Stimulated activated CD4-positive, alpha-beta T cell treated with anti-CD3 and anti-CD28 coated beads, Interleukin-1b, Interleukin-23, amount 100 ng/mL, for 1 hour (primary cell): Measurements from ENCODE around the gene PIKFYVE.
A peak's percentile ranks its signal among the peaks of the same experiment; 100 is the strongest.
"Not testable (repeated sequence)": the region's sequence is repeated elsewhere in the genome, so short reads cannot be mapped to it uniquely, and the experiment has no call there.

Experiments used
- DNase-seq, 2 donors: peaks; one replicate each; pipeline ENCODE4 v3.0.0-alpha.2; 2020; ENCODE audit warnings: low read depth in 2 of 2

The PIKFYVE gene

DNA sequence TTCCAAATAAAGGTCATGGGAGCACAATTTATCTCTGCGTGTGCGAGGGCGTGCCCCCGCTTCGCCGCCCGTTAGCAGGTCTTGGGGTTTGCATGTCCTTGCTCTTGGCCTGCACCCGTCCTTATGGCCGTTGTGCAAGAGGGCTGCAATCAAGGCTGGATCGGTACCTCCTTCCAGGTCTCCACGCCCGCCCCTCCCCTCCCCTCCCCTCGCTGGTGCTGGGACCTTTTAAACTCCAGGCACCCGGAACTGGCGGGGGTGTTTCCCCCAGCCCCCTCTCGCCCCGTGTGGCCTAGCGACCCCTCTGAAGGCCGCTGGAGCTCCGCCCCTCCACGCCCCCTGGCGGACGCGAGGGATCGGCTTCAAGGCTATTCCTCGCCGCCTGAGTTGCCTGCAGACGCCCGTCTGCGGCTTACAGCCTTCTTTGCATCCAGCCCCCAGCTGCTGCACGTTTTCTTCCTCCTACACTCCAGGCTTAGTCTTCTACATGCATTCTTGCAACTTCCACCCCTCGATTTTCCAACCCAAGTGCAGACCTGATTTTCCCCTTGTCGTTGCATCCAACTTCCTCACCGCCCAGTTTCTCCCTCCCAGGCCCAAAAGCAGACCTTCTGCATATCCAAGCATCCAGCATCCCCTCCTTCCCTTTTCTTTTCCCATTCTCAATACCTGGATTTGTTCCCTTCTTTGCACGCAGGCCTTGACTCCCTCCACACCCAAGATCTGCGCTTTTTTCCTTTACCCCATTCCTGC lies 11.8 kb upstream of the PIKFYVE start:
- DNase-seq: peak; percentile 48 to 60

DNA sequence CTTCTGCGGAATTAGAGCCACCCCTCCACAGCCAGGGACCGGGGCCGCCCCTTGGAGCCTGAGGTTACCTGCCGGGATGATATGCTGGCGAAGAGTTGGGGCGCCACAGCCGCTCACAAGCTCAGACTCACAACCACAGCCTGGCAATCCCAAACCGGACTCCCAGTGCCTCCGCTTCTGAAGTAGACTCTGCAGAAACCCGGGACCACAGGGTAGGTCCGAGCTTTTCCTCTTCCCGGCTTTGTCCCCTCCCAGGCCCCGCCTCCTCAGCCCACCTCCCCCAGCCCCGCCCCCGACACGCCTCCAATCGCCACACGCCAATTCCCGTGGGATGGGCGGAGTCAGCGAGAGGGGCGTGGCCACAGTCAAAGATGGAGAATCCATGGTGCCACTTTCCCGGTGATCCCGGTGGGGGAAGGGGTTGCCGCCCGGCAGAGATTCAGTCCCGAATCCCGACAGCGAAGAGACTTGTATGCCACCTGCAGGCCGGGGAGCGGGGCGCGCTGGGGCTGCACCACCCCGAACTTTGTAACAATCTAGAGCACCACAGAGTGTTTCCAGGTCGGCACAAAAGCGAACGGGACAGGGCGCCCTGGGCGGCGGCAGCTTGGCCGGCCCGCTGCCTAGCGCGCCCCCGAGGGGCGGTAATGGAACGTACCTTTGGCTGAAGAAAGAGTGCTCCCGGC lies 11.0 kb upstream of the PIKFYVE start, which contains the start of gene IDH1:
Gene IDH1, minus strand, starts transcription at position 201 of the 686 bp plus-strand sequence. CDS start 3,520 bp downstream, outside the sequence.
- peak; percentile 75 to 98 for DNase-seq

DNA sequence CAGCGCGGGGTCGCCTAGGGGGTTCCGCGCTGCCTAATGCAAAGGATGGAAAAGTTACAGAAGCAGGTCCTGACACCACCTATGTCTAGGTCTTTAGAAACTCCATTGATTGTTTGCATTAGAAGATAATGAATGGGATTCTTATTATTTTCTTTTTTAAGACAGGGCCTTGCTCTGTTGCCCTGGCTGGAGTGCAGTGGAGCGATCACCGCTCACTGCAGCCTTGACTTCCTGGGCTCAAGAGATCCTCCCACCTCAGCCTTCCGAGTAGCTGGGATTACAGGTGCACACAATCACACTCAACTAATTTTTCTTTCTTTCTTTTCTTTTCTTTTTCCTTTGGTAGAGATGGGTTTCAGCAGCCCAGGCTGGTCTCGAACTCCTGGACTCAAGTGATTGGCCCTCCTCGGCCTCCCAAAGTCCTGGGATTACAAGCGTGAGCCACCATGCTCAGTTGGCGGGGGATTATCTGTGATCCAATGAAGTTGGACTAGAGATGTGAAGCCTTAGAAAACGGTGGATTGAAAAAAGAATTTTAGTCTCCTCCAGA lies 10.4 kb upstream of the PIKFYVE start:
- DNase-seq: no peak

DNA sequence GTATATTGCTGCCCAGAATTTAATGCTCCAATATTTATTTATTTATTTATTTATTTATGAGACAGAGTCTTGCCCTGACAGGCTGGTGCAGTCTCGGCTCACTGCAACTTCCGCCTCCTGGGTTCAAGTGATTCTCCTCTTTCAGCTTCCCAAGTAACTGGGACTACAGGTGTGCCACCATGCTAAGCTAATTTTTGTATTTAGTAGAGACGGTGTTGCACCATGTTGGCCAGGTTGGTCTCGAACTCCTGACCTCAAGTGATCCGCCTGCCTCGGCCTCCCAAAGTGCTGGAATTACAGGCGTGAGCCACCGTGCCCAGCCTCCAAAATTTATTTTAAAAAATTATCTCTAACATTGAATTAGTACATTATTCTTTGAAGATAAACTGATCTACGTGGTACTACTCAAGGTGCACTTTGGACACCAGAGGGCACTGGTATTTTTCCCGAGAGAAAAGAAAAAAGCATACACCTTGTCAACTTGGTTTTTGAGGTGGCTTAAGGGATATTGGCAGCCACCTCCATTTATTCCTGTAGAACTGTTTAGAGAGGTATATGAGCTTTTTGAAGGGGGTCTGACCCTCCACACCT lies 9.8 kb upstream of the PIKFYVE start:
- no peak for DNase-seq

DNA sequence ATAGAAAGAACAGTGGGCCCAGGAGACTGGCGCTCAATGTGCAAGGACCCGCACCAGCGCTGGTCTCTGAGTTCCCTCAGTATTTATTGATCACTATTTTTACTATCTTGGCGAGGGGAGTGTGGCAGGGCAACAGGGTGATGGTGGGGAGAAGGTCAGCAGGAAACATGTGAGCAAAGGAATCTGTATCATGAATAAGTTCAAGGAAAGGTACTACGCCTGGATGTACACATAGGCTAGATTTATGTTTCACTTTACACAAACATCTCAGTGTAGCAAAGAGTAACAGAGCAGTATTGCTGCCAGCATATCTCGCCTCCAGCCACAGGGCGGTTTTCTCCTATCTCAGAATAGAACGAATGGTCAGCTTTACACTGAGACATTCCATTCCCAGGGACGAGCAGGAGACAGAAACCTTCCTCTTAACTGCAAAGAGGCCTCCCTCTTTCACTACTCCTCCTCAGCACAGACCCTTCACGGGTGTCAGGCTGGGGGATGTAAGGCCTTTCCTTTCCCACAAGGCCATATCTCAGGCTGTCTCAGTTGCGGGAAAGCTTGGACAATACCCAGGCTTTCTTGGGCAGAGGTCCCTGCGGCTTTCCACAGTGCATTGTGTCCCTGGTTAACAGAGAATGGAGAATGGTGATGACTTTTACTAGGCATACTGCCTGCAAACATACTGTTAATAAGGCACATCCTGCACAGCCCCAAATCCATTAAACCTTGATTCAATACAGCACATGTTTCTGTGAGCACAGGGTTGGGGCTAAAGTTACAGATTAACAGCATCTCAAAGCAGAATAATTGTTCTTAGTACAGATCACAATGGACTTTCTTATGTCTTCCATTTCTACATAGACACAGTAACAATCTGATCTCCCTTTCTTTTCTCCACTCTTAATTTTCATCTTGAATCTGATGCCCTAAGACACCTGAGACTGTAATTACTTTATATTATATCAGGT lies 8.9 kb upstream of the PIKFYVE start:
- DNase-seq: not testable (repeated sequence)

DNA sequence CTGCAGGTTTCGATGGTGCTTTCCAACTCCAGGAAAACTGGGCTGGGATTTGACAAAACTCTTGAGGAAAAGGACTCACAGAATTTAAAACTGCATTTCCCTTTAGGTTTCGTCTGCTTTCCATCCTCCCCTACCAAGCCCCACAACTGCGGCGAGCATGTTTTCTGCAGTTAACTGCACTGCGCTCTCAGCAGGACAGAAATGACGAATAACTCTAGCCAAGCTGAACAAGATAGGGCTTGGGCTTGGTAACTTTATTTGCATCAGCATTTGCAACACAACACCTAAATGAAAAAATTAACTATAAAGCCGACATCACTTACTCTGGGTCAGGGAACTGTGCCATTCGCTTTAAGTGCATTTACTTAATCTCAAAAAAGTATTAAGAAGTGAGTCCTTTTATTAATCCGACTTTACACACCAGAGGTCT lies 669 bp upstream of the PIKFYVE start:
- DNase-seq: no peak

DNA sequence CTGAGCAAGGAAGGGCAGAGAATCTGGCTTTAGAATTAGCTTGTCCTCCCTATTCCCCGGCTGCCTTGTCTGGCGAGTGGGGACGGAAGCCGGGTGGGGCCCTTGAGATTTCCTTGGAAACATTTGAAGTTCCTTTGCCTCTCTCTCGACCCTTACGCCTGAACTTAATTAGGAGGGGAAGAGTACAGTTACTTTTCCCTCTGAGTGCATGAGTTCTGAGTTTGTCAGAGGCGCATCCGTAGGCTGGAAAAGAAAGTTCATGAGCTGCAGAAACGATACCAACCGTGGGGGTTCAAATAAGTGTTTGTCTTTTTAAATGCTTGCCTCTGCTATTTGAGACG lies 468 bp downstream of the PIKFYVE start:
- DNase-seq: no peak

DNA sequence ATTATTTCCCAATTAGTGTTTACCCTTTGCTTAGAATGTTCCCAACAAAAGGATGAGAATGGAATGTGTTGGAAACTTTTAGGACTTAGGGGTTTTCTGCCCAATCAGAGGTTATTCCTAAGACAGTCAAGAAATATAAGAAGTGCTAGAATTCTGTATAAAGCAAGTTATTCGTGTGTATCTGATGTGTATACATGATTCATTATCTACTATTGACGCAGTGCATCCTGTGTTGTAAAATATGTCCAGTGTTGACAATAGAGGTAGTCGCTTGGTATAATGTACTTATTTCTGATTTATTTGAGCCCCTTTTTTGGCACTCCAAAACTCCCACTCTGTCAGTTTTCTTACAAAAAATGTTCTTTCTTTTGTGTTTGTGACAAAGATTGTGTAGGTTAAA lies 881 bp downstream of the PIKFYVE start:
- DNase-seq: no peak

DNA sequence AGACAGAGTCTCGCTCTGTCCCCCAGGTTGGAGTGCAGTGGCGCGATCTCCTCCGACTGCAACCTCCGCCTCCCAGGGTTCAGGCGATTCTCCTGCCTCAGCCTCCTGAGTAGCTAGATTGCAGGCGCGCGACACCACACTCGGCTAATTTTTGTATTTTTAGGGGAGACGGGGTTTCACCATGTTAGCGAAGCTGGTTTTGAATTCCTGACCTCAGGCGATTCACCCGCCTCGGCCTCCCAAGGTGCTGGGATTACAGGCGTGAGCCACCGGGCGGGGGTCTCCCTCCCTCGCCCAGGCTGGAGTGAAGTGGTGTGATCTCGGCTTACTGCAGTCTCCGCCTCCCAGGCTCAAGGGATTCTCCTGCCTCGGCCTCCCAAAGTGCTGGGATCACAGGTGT lies 1.5 kb downstream of the PIKFYVE start:
- not testable (repeated sequence) for DNase-seq

DNA sequence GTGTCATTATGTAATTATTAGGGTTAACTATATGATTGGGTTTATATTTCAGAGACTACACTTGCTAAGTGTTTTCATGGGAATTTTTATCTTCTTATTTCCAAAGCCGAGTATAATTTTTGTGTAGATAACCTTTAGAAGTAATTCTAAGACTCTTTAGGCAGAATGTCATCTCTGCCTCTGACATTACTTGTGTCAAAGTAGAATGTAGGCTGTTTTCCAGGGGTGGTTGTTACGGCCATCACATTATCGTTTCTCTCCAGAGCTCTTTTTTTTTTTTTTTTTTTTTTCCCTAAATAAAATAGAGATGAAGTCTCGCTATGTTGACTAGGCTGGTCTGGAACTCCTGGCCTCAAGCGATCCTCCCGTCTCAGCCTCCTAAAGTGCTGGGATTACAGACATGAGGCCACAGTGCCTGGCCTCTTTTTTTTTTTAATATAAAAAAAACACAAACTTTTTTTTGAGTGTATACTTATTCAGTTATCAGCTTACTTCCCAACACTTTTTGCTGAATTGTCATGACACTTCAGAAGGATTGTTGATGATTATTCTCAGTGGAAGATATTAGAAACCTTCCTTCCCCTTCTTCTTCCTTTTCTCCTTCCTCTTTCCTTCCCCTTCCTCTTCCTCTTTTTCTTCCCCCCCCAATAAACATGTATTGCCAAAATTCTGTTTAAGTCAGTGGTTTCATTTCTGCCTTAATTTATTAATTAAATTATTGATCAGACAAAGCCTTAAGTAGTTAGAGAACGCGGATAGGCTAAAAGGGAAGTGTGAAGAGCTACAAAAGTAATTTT lies 2.3 kb downstream of the PIKFYVE start:
- no peak for DNase-seq

DNA sequence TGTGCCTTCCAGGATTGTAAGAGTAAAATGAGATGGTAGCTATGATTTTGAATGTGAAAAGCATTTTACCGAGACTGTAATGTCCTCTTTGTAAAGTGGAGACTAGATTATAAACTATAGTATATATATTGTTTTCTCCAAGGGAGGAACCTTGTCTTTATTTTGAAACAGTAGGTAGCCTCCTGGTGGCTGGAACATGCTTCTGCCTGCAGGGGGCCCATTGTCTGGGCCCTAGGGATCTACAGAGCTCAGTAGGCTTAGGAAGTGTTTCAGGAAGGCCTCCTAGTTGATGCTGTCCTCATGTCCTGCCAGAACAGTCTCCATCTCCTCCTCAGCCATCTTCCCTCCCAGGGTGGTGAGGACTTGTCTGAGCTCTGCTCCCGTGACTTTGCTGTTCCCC lies 3.0 kb downstream of the PIKFYVE start:
- no peak for DNase-seq

DNA sequence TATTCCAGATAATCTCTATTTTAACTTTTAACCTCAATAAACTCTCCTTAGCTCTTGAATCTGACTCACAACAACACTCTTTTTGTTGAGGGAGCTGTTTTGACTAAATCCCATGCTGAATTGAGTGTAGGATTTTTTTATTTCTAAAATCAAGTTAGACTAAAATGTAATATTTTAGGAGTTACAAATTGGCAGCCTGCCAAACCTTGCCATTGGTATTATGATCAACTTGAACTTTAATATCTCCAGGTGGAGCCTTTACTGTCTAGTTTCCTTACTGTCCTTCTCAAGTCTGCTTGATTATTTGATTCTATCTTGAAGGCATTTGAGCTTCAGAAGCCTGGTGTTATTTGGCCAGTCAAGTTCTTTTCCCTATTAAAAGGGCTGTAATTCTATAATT lies 8.7 kb downstream of the PIKFYVE start:
- DNase-seq: no peak

DNA sequence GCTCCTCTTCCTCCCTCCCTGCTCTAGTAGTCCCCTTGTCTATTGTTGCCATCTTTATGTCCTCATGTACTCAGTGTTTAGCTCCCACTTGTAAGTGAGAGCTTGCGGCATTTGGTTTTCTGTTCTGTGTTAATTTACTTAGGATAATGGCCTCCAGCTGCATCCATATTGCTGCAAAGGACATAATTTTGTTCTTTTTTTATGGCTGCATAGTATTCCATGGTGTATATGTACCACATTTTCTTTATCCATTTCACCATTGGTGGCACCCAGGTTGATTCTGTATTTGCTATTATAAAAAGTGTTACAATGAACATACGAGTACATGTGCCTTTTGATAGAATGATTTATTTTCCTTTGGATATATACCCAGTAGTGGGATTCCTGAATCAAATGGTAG lies 12.5 kb downstream of the PIKFYVE start:
- DNase-seq: no peak

DNA sequence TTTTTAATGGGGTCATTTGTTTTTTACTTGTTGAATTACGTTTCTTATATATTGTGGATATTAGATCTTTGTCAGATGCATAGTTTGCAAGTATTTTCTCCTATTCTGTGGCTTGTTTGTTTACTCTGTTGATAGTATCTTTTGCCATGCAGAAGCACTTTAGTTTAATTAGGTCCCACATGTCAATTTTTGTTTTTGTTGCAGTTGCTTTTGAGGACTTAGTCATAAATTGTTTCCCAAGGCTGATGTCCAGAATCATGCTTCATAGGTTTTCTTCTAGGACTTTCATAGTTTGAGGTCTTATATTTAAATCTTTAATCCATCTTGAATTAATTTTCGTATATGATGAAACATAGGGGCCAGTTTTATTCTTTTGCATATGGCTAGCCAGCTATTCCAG lies 13.2 kb downstream of the PIKFYVE start:
- DNase-seq: no peak

DNA sequence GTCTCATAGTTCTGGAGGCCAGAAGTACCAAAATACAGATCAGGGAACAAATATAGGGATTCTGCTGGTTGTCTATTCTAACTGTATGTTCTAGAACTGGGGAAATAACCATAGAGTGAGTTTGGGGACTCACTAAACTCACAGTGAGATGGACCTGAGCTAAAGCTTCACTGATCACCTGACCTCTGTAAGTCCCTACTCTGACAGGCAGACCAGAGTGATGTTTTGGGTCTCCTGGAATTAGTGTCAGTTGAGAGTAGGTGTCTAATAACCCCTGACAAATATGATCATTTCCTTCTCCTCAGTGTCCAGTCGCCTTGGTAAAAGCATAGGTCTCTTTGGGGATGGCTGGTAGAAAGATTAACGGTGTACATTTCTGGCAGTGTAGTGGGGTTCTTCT lies 14.2 kb downstream of the PIKFYVE start:
- no peak for DNase-seq

DNA sequence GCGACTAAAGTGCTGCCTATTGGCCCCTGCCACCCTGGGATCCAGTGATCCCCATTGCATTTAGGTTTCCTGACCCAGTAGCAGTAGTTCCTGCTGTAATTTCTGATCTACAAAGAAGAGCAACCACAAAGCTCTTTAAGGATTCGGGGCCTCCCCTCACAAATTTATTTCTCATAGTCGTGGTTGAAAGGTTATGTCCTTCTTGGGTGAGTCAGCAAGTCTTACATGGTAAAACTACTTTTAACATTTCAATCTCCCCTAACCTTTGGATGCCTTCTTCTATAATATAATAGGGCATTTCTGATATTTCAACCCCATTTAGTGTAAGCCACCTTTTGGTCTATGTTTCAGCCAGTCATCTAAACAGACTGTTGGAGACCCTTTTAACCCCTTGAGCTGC lies 14.9 kb downstream of the PIKFYVE start:
- no peak for DNase-seq

DNA sequence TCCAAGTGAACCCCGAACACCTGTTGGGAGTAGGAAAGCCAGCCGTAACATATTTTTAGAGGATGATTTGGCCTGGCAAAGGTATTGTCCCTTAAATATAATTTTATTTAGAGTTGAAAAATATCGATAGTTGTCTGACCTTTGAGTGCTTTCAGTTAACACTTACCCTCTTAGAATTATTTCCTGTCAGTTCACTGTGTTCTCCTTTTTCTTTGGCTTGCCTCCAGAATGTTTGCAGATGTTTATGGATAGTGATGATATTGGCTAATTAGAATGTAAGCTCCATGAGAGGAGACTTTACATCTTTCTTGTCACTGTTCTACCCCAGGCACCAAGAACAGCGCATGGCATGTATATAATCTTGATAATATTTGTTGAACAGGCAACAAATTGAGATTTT lies 19.8 kb downstream of the PIKFYVE start:
- no peak for DNase-seq

DNA sequence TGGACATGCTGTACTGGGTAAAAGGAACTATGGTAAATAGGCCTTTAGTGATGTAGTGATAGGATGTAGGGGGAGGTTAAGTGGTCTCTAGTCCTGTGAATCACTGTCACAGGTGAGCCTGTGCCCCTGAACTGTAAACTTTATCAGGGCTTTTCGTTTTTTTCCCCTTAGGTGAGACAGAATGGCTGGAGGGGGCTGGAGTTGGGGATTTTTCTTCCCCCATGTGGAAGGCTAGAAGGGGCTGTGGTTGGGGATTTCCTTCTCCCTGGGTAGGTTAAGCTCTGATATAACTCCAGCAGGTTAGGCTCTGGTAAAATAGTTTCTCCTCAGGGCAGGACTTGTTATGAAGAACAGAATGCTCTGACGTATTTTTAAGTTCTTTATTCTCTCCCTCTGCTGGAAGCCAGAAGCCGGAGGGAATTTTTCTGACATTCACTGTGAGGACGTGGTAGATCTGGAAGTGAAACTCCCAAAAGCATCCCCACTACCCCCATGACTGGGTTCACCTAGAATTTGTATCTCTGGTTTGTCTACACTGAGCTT lies 28.5 kb downstream of the PIKFYVE start:
- no peak for DNase-seq

DNA sequence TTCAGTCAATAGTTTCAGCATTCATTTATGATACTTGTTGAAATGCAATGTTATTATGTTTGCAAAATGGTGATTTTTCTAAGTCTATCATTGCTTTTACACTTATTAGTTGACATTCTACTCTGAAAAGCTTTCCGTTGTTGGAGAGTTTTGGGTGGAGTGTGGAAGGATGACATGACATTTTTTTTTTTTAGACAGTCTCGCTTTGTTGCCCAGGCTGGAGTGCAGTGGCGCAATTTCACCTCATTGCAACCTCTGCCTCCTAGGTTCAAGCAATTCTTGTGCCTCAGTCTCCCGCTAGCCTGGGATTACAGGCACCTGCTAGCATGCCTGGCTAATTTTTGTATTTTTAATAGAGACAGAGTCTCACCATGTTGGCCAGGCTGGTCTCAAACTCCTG lies 29.8 kb downstream of the PIKFYVE start:
- DNase-seq: no peak

DNA sequence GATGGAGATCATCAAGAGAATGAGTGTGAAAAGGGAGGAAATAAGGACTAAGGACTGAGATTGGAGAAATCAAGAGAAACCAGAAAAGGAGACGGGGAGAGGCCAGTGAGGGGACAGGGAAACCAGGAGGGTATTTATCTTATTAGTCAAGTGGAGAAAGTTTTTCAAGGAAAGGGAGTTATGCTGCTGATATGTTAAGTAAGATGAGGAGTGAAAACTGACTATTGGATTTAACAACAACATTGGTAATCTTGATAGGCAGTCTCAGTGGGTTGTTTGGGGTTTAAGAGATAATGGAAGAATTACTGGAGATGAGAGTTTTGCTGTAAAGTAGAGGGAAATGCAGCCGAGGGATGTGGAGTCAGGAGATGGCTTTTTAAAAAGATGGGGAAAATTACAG lies 30.6 kb downstream of the PIKFYVE start:
- no peak for DNase-seq

DNA sequence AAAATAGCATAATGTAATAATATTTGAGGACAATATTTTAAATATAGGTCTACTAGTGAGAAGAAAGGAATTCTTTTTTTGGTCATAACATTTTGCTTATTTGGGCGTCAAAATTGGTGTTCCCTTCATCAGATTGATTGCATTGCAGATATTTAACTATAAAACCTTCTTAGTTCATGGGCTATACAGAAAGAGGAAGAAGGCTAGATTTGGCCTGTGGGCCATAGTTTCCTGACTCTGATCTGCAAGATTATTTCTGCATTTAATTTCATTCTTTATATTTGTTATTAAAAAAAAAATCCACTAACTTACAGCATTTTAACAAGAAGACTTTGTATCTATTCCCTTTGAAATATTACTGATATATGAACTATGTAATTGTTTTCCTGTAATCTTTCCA lies 31.9 kb downstream of the PIKFYVE start:
- no peak for DNase-seq
